GM06990 (cell line): Measurements from ENCODE around the gene RNPC3.
"Not testable (repeated sequence)": the region's sequence is repeated elsewhere in the genome, so short reads cannot be mapped to it uniquely, and the experiment has no call there.

Experiments used
- DNase-seq: peaks from one replicate; pipeline ENCODE4 v3.0.0-alpha.2; 2011; ENCODE audit not compliant: insufficient read length; ENCODE audit errors: extremely low read depth
- H3K27me3 ChIP-seq: replicated peaks from 2 replicates; pipeline ENCODE4 v1.6.0; 2011; ENCODE audit warnings: low read length; ENCODE audit not compliant: control insufficient read depth, insufficient read depth
- H3K36me3 ChIP-seq: 2 replicates; pipeline ENCODE4 v1.5.1; 2011; ENCODE audit warnings: low read length; ENCODE audit not compliant: control insufficient read depth, insufficient read depth
- H3K4me3 ChIP-seq: replicated peaks from 2 replicates; pipeline ENCODE4 v1.5.1; 2011; ENCODE audit warnings: low read depth, mild to moderate bottlenecking, control low read depth, low read length
- TF ChIP-seq, protein P1 (sequence below): IDR thresholded peaks from 2 replicates; pipeline ENCODE4 v1.5.1; 2011; ENCODE audit warnings: low read length, control low read depth, mild to moderate bottlenecking, inconsistent platforms; ENCODE audit not compliant: insufficient read depth, poor library complexity, severe bottlenecking

RNPC3 gene

DNA sequence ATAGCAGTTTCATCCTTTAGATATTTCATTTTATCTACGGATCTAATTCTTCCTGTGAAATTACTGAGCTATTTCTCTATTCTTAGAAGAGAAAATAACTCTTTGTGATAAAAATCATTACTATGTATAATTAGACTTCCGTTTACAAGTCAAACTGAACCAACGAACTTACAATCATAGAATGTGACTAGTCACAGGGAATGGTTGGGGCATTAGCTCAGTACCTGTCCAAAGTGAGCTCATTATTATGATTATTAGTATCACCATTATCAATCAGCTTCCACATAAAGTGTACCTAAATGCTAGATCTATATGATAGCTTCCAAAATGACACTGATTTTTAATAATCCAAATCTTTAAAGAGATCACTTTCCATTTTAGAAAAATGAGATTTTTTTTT, 58.4 kb downstream of the RNPC3 start:
- TF ChIP-seq, protein P1, sequence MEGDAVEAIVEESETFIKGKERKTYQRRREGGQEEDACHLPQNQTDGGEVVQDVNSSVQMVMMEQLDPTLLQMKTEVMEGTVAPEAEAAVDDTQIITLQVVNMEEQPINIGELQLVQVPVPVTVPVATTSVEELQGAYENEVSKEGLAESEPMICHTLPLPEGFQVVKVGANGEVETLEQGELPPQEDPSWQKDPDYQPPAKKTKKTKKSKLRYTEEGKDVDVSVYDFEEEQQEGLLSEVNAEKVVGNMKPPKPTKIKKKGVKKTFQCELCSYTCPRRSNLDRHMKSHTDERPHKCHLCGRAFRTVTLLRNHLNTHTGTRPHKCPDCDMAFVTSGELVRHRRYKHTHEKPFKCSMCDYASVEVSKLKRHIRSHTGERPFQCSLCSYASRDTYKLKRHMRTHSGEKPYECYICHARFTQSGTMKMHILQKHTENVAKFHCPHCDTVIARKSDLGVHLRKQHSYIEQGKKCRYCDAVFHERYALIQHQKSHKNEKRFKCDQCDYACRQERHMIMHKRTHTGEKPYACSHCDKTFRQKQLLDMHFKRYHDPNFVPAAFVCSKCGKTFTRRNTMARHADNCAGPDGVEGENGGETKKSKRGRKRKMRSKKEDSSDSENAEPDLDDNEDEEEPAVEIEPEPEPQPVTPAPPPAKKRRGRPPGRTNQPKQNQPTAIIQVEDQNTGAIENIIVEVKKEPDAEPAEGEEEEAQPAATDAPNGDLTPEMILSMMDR = no peak
- DNase-seq = no peak
- no peak overlapping the region for H3K4me3 ChIP-seq
- no peaks in the 10 kb centered on the region for H3K27me3 ChIP-seq
- no peaks in the 10 kb centered on the region for H3K36me3 ChIP-seq

DNA sequence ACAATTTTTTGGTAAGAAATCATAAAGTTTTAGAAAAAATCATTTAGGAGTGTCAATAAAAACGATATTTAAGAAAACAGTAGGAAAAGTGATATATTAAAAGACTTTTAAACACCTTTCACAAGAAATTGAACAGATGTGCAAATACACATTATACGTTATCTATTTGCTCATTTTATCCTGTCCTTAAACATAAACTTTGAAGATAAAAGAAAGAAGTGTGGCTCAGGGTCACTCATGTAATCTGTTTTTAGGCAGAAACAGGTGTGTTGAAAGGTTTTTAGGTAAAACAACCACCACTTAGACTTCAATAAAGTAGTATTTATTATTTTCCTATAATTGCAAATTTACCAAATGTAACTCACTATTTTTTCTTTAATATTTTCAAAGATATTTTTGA, 59.0 kb downstream of the RNPC3 start:
- Histone ChIP-seq H3K27me3 (no peaks in the 10 kb centered on the region), H3K4me3 (no peak overlapping the region), H3K36me3 (no peaks in the 10 kb centered on the region)
- no peak for DNase-seq
- TF ChIP-seq, protein P1 = no peak

DNA sequence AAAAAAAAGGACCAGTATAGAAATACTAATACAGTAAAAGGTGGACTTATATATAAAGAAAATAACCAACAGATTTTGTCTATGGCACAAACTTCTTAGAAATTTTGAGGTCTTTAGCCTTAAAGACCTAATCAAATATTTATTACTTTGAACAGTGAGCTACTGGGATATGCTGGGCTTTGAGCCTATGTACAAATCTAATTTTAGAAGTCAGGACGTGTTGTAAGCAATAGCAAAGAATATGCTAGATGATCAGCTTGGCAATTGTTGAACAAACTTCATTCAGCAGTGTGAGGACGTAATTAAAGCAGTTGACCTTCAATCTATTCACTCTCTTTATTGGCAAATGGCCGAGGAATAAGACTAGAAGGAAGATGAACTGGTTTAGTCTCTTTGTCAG, 77.2 kb downstream of the RNPC3 start:
- not testable (repeated sequence) for H3K27me3 ChIP-seq, DNase-seq, H3K36me3 ChIP-seq, H3K4me3 ChIP-seq
